ENCODE data around the gene PPIF.

Gene PPIF

GRCh38 chr10:79356104-79356503, 8.8 kb downstream of the PPIF start:
- Histone ChIP-seq H3K27me3 (ENCODE audit: control insufficient read depth, low read length) (no peaks in the 10 kb centered on the region; the same call in 1 of the 2 replicates), H3K4me3 (ENCODE audit: low read length) (no peak overlapping the region), H3K9me3 (ENCODE audit: control insufficient read depth, insufficient read depth, low read length) (no peaks in the 10 kb centered on the region), H3K27ac (ENCODE audit: low read depth, low read length) (no peak overlapping the region), H3K4me2 (ENCODE audit: low read length) (no peak overlapping the region), H3K79me2 (ENCODE audit: control insufficient read depth, low read length) (peaks cover 7% of the 10 kb centered on the region), H3K9me2 (replicated peaks; ENCODE audit: control insufficient read depth, low read length) (no peaks in the 10 kb centered on the region), H4K20me1 (ENCODE audit: control insufficient read depth, insufficient read depth, low read depth, low read length) (peaks cover 6% of the 10 kb centered on the region; the same call in 1 of the 2 replicates), H3F3A (ENCODE audit: control insufficient read depth, insufficient read depth) (0 out of 2 replicates have a peak, but pooled peaks cover 11% of the 10 kb centered on the region), H3K36me3 (ENCODE audit: control insufficient read depth, low read length) (peaks cover 56% of the 10 kb centered on the region), H3K4me1 (ENCODE audit: control insufficient read depth, low read length) (peaks cover 14% of the 10 kb centered on the region; the same call in 1 of the 2 replicates)
- no peak for TF ChIP-seq EZH2phosphoT487 (IDR thresholded peaks at IDR 0.05; ENCODE audit: borderline replicate concordance, low read length)
- TF ChIP-seq, protein P1, sequence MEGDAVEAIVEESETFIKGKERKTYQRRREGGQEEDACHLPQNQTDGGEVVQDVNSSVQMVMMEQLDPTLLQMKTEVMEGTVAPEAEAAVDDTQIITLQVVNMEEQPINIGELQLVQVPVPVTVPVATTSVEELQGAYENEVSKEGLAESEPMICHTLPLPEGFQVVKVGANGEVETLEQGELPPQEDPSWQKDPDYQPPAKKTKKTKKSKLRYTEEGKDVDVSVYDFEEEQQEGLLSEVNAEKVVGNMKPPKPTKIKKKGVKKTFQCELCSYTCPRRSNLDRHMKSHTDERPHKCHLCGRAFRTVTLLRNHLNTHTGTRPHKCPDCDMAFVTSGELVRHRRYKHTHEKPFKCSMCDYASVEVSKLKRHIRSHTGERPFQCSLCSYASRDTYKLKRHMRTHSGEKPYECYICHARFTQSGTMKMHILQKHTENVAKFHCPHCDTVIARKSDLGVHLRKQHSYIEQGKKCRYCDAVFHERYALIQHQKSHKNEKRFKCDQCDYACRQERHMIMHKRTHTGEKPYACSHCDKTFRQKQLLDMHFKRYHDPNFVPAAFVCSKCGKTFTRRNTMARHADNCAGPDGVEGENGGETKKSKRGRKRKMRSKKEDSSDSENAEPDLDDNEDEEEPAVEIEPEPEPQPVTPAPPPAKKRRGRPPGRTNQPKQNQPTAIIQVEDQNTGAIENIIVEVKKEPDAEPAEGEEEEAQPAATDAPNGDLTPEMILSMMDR (IDR thresholded peaks at IDR 0.05; ENCODE audit: low read depth, low read length, poor library complexity, severe bottlenecking), result no peak

DNA sequence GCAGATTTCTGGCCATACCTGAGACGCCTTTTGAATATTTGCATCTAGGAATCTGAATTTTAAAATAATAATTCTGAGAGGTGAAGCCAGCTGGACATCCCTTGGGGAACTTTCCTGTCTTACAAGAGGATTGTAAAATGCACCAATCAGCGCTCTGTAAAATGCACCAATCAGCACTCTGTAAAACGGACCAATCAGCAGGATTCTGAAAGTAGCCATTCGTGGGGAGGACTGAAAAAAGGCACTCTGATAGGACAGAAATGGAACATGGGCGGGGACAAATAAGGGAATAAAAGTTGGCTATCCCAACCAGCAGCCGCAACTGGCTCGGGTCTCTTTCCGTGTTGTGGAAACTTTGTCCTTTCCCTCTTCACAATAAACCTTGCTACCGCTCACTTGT, 9.9 kb downstream of the PPIF start:
- Histone ChIP-seq H3K4me1 (ENCODE audit: control insufficient read depth, low read length) (peaks cover 14% of the 10 kb centered on the region; the same call in 1 of the 2 replicates), H3K4me3 (ENCODE audit: low read length) (no peak overlapping the region), H3K36me3 (ENCODE audit: control insufficient read depth, low read length) (peaks cover 46% of the 10 kb centered on the region), H3K27ac (ENCODE audit: low read depth, low read length) (no peak overlapping the region), H3K4me2 (ENCODE audit: low read length) (no peak overlapping the region), H3K9me3 (ENCODE audit: control insufficient read depth, insufficient read depth, low read length) (no peaks in the 10 kb centered on the region), H3F3A (ENCODE audit: control insufficient read depth, insufficient read depth) (0 out of 2 replicates have a peak, but pooled peaks cover 11% of the 10 kb centered on the region), H3K27me3 (ENCODE audit: control insufficient read depth, low read length) (no peaks in the 10 kb centered on the region; the same call in 1 of the 2 replicates), H4K20me1 (ENCODE audit: control insufficient read depth, insufficient read depth, low read depth, low read length) (peaks cover 6% of the 10 kb centered on the region; the same call in 1 of the 2 replicates), H3K9me2 (replicated peaks; ENCODE audit: control insufficient read depth, low read length) (no peaks in the 10 kb centered on the region), H3K79me2 (ENCODE audit: control insufficient read depth, low read length) (peaks cover 4% of the 10 kb centered on the region)
- no peak for TF ChIP-seq EZH2phosphoT487 (IDR thresholded peaks at IDR 0.05; ENCODE audit: borderline replicate concordance, low read length)
- TF ChIP-seq, protein P1 (IDR thresholded peaks at IDR 0.05; ENCODE audit: low read depth, low read length, poor library complexity, severe bottlenecking), result no peak

- Histone ChIP-seq H3F3A (ENCODE audit: control insufficient read depth, insufficient read depth) (0 out of 2 replicates have a peak, but pooled peaks cover 11% of the 10 kb centered on the region), H3K4me1 (ENCODE audit: control insufficient read depth, low read length) (peaks cover 14% of the 10 kb centered on the region; the same call in 1 of the 2 replicates), H3K36me3 (ENCODE audit: control insufficient read depth, low read length) (peaks cover 30% of the 10 kb centered on the region), H3K27me3 (ENCODE audit: control insufficient read depth, low read length) (peaks cover 3% of the 10 kb centered on the region), H4K20me1 (ENCODE audit: control insufficient read depth, insufficient read depth, low read depth, low read length) (peaks cover 6% of the 10 kb centered on the region; the same call in 1 of the 2 replicates), H3K4me3 (ENCODE audit: low read length) (no peak overlapping the region), H3K27ac (ENCODE audit: low read depth, low read length) (no peak overlapping the region), H3K9me2 (replicated peaks; ENCODE audit: control insufficient read depth, low read length) (no peaks in the 10 kb centered on the region), H3K9me3 (ENCODE audit: control insufficient read depth, insufficient read depth, low read length) (no peaks in the 10 kb centered on the region), H3K79me2 (ENCODE audit: control insufficient read depth, low read length) (peaks cover 1% of the 10 kb centered on the region; the same call in 1 of the 2 replicates), H3K4me2 (ENCODE audit: low read length) (no peak overlapping the region)
- no peak for TF ChIP-seq EZH2phosphoT487 (IDR thresholded peaks at IDR 0.05; ENCODE audit: borderline replicate concordance, low read length)
- TF ChIP-seq, protein P1 (IDR thresholded peaks at IDR 0.05; ENCODE audit: low read depth, low read length, poor library complexity, severe bottlenecking), result no peak
These were observed 11.5 kb downstream of the PPIF start for GRCh38 chr10:79358811-79359210.
